Kasumi-1 (cell line): Measurements from ENCODE around the gene TTC39C.
A peak's percentile ranks its signal among the peaks of the same experiment; 100 is the strongest.
"Not testable (repeated sequence)": the region's sequence is repeated elsewhere in the genome, so short reads cannot be mapped to it uniquely, and the experiment has no call there.

Experiments
- DNase-seq, 2 experiments: peaks; one replicate each; lab custom pipeline; 2025; lab: John Stamatoyannopoulos, UW

TTC39C gene

GRCh38 chr18:24130494-24130893 is 115.9 kb downstream of the TTC39C start:
- no peak for DNase-seq

- no peak for DNase-seq
Measured at GRCh38 chr18:24136967-24137373, 122.4 kb downstream of the TTC39C start.

GRCh38 chr18:24138409-24138788 is 123.8 kb downstream of the TTC39C start:
- no peak for DNase-seq

GRCh38 chr18:24138789-24139616 is 124.4 kb downstream of the TTC39C start, which contains the start of gene CABYR:
TSS of gene CABYR (plus strand) at chr18:24139062. CDS start at chr18:24143115, 4,053 bp downstream.
- no peak for DNase-seq

- no peak for DNase-seq
Measured at GRCh38 chr18:24140697-24141096, 126.1 kb downstream of the TTC39C start.

GRCh38 chr18:24142376-24142775 is 127.8 kb downstream of the TTC39C start:
- DNase-seq, result no peak

GRCh38 chr18:24149591-24149990 is 135.0 kb downstream of the TTC39C start:
- not testable (repeated sequence) for DNase-seq

GRCh38 chr18:24153397-24153796 is 138.8 kb downstream of the TTC39C start:
- no peak for DNase-seq

- no peak for DNase-seq
Measured at GRCh38 chr18:24157855-24158254, 143.3 kb downstream of the TTC39C start.

- DNase-seq, result no peak
Measured at GRCh38 chr18:24160086-24160485, 145.5 kb downstream of the TTC39C start.

GRCh38 chr18:24161304-24161703 is 146.8 kb downstream of the TTC39C start:
- no peak for DNase-seq

- DNase-seq, result no peak
Measured at GRCh38 chr18:24168496-24168895, 153.9 kb downstream of the TTC39C start.

GRCh38 chr18:24170360-24170759 is 155.8 kb downstream of the TTC39C start:
- no peak for DNase-seq

- no peak for DNase-seq
Measured at GRCh38 chr18:24173997-24174396, 159.4 kb downstream of the TTC39C start.

GRCh38 chr18:24176727-24177416 is 162.3 kb downstream of the TTC39C start:
- DNase-seq, result peak; percentile 62 to 69

GRCh38 chr18:24177499-24178133 is 163.1 kb downstream of the TTC39C start:
- DNase-seq, result no peak

- DNase-seq, result no peak
Measured at GRCh38 chr18:24180048-24180447, 165.5 kb downstream of the TTC39C start.

- no peak for DNase-seq
Measured at GRCh38 chr18:24181806-24182205, 167.3 kb downstream of the TTC39C start.
